BE2C (cell line): ENCODE results near the gene SLC25A44.

Experiments
- DNase-seq: peaks from one replicate; pipeline ENCODE4 v3.0.0-alpha.2; 2020
- H3K27me3 ChIP-seq: fragments of 250-450 bp; sonication (Bioruptor Pico); 2 replicates; pipeline ENCODE4 v1.5.1; 2020; ENCODE audit warnings: mild to moderate bottlenecking
- H3K36me3 ChIP-seq: fragments of 250-450 bp; sonication (Bioruptor Pico); 2 replicates; pipeline ENCODE4 v1.5.1; 2020; ENCODE audit warnings: mild to moderate bottlenecking
- H3K4me1 ChIP-seq: fragments of 250-450 bp; sonication (Bioruptor Pico); 2 replicates; pipeline ENCODE4 v1.5.1; 2020
- H3K4me3 ChIP-seq: 2 replicates; pipeline ENCODE4 v1.5.1; 2011; ENCODE audit warnings: low read depth, low read length
- H3K9me3 ChIP-seq: fragments of 250-450 bp; sonication (Bioruptor Pico); 2 replicates; pipeline ENCODE4 v1.5.1; 2020
- TF ChIP-seq, protein P1 (sequence below): IDR thresholded peaks from 2 replicates; pipeline ENCODE4 v1.5.1; 2012; ENCODE audit warnings: mild to moderate bottlenecking, low read depth, low read length

Gene SLC25A44

DNA sequence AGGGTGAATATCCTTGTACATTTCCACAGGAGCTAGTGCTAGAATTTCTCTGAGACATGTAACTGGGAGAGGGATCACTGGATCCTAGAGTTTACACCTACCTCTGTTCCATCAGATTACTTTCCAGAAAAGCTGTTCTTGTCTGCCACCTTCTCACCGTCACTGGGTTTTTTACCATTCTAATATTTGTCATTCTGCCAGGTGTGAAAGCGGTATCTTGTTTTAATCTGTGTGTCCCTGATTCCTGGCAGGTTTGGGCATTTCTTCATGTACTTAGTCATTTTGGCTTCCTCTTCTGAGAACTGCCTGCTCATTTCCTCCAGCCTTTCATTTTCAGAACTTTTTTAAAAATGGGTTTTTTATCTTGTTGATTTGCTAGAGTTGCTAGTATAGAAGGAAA lies 24.0 kb downstream of the SLC25A44 start:
- no peaks in the 10 kb centered on the region for H3K27me3 ChIP-seq
- peaks cover 26% of the 10 kb centered on the region for H3K36me3 ChIP-seq
- TF ChIP-seq, protein P1, sequence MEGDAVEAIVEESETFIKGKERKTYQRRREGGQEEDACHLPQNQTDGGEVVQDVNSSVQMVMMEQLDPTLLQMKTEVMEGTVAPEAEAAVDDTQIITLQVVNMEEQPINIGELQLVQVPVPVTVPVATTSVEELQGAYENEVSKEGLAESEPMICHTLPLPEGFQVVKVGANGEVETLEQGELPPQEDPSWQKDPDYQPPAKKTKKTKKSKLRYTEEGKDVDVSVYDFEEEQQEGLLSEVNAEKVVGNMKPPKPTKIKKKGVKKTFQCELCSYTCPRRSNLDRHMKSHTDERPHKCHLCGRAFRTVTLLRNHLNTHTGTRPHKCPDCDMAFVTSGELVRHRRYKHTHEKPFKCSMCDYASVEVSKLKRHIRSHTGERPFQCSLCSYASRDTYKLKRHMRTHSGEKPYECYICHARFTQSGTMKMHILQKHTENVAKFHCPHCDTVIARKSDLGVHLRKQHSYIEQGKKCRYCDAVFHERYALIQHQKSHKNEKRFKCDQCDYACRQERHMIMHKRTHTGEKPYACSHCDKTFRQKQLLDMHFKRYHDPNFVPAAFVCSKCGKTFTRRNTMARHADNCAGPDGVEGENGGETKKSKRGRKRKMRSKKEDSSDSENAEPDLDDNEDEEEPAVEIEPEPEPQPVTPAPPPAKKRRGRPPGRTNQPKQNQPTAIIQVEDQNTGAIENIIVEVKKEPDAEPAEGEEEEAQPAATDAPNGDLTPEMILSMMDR, result no peak
- DNase-seq, result no peak
- H3K9me3 ChIP-seq, result no peaks in the 10 kb centered on the region
- no peak overlapping the region for H3K4me3 ChIP-seq
- no peaks in the 10 kb centered on the region for H3K4me1 ChIP-seq

DNA sequence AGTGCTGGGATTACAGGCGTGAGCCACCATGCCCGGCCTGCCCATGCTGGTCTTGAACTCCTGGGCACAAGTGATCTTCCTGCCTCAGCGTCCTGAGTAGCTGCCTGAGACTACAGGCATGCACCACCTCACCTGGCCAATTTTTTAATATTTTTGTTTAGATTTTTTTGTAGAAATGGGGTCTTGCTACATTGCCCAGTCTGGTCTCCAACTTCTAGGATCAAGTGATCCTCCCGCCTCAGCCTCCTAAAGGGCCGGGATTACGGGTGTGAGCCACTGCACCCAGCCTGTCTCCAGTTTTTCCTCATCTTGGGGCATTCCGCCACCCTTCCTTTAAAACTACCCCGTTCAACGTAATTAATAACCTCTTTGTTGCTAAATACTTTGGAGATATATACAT lies 26.3 kb downstream of the SLC25A44 start:
- TF ChIP-seq, protein P1, result no peak
- Histone ChIP-seq H3K36me3 (peaks cover 34% of the 10 kb centered on the region), H3K4me1 (no peaks in the 10 kb centered on the region), H3K9me3 (no peaks in the 10 kb centered on the region), H3K4me3 (no peak overlapping the region), H3K27me3 (no peaks in the 10 kb centered on the region)
- DNase-seq, result no peak

DNA sequence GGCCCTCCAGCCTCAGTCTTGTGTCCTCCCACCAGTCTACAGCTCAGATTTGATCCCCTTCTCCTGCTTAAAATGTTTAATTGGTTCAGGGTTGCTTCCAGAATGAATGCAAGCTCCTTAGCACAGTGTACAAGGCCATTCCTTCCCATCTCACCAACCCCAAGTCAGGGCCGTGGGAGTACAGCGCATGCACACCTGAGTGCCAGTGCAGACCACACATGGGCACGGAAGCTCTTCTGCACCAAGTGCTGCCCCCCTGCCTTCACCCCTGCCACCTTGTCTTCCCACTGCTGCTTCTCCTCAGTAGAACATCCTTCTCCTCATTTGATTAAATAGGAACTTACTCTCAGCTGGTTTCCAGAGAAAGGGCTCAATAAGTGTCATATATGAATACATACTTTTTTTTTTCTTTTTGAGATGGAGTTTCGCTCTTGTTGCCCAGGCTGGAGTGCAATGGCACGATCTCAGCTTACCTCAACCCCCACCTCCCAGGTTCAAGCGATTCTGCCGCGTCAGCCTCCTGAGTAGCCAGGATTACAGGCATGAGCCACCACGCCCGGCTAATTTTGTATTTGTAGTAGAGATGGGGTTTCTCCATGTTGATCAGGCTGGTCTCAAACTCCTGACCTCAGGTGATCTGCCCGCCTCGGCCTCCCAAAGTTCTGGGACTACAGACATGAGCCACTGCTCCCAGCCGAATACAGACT lies 28.2 kb downstream of the SLC25A44 start:
- H3K27me3 ChIP-seq, result no peaks in the 10 kb centered on the region

DNA sequence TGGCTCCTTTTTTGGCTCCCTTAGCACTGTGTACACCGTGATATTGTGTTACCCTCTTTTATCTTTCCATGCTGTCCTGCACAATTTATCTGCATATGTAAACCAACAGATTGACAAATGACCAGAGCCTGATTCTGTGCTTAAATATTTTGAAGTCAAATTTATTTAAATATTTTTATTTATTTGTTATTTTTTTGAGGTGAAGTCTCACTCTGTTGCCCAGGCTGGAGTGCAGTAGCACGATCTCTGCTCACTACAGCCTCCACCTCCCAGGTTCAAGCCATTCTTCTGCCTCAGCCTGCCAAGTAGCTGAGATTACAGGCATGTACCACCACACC lies 31.7 kb downstream of the SLC25A44 start:
- Histone ChIP-seq H3K4me3 (no peak overlapping the region), H3K9me3 (no peaks in the 10 kb centered on the region), H3K27me3 (no peaks in the 10 kb centered on the region), H3K36me3 (peaks cover 32% of the 10 kb centered on the region), H3K4me1 (peaks cover 2% of the 10 kb centered on the region; the same call in 1 of the 2 replicates)
- TF ChIP-seq, protein P1, result no peak
- no peak for DNase-seq

More for the DNA sequence above, 28.2 kb downstream of the SLC25A44 start:
- TF ChIP-seq, protein P1, result no peak
- H3K4me3 ChIP-seq, result no peak overlapping the region
- no peaks in the 10 kb centered on the region for H3K9me3 ChIP-seq
- no peak for DNase-seq
- peaks cover 34% of the 10 kb centered on the region for H3K36me3 ChIP-seq
- H3K4me1 ChIP-seq, result no peaks in the 10 kb centered on the region

DNA sequence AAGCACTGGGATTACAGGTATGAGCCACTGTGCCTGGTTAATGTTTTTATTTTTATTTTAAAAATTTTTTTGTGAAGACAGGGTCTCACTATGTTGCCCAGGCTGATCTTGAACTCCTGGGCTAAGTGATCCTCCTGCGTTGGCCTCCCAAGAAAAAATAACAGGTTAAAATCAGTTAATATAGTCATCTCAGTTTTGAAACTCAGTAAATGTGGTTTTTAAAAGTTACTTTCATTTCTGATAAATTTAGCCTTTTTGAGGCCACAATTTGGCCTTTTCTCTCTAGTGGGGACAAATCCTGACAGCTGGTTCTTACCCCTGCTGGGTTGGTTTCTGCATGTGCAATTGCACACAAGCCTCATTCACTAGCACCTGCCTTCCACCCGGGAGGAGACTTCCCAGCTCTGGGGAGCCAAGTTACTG lies 32.2 kb downstream of the SLC25A44 start:
- Histone ChIP-seq H3K27me3 (no peaks in the 10 kb centered on the region), H3K4me1 (peaks cover 2% of the 10 kb centered on the region; the same call in 1 of the 2 replicates), H3K9me3 (no peaks in the 10 kb centered on the region), H3K4me3 (no peak overlapping the region), H3K36me3 (peaks cover 28% of the 10 kb centered on the region)
- TF ChIP-seq, protein P1, result no peak
- no peak for DNase-seq

DNA sequence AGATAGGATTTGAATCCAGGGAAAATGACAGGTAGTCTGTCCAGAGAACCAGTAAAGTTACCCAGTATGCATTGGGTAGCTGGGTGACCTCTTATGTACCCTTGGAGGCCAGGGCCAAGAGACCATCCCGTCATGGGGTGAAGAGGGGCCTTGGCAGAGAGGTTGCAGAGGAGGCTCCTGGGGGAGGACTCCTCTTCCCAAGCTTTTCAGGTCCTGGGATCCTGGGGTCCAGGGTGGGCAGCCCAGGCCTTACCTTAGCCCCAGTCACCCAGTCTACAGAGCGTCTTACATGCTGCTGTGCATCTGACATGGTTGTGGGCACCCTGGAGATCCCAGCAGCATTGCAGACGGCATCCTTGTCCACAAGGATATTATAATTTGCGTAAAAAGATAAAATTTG lies 32.9 kb downstream of the SLC25A44 start:
- no peak for DNase-seq
- Histone ChIP-seq H3K36me3 (peaks cover 21% of the 10 kb centered on the region), H3K27me3 (no peaks in the 10 kb centered on the region), H3K4me3 (no peak overlapping the region), H3K9me3 (no peaks in the 10 kb centered on the region), H3K4me1 (peaks cover 2% of the 10 kb centered on the region; the same call in 1 of the 2 replicates)
- TF ChIP-seq, protein P1, result no peak
